Upper lobe of left lung (tissue), 4 donors: ENCODE results near the gene CBX8.

Experiments used
- CTCF ChIP-seq, 6 experiments: fragments of 450-650 bp in 4 of 6; fragments of 200-600 bp in 2 of 6; sonication (generic) in 2 of 6; IDR thresholded peaks; one replicate each; pipeline ENCODE4 v1.5.1; 2016 to 2019; ENCODE audit warnings: antibody characterized with exemption in 6 of 6
- POLR2A ChIP-seq, 4 donors: fragments of 450-650 bp; IDR thresholded peaks; one replicate each; pipeline ENCODE4 v1.5.1; 2016 to 2017; ENCODE audit warnings: antibody characterized with exemption in 4 of 4, mild to moderate bottlenecking in 2 of 4

- TF ChIP-seq CTCF (IDR thresholded peaks at IDR 0.05) (no peak), POLR2A (IDR thresholded peaks at IDR 0.05) (no peak)
These were observed 17.1 kb downstream of the CBX8 start for GRCh38 chr17:79779661-79780365.
